K562 (cell line): ENCODE results near the gene MYL12A. TPM values are rescaled to one million over a fixed set of nuclear protein-coding genes. Genes with fewer than 3 reads are reported as not detected.

Experiments used
- BDP1 ChIP-seq: IDR thresholded peaks from 3 replicates; pipeline ENCODE4 v1.6.1; 2011; ENCODE audit not compliant: insufficient read length, insufficient read depth
- CBX1 ChIP-seq: sonication (generic); IDR thresholded peaks from 2 replicates; pipeline ENCODE4 v1.6.1; 2016; ENCODE audit warnings: antibody characterized with exemption, low read depth, mild to moderate bottlenecking
- CBX3 ChIP-seq, 2 experiments: IDR thresholded peaks; 1 replicate in 1 of 2; 2 replicates in 1 of 2; pipeline ENCODE4 v1.6.1; 2012; ENCODE audit warnings: inconsistent platforms in 2 of 2, low read length in 2 of 2, borderline replicate concordance in 1 of 2, control low read depth in 1 of 2
- CCAR2 ChIP-seq: fragments of 200-400 bp; formaldehyde crosslinking; IDR thresholded peaks from 2 replicates; pipeline ENCODE4 v1.6.1; 2017; ENCODE audit warnings: mild to moderate bottlenecking, low read depth, low read length
- CEBPB ChIP-seq: fragments of 450-650 bp; IDR thresholded peaks from 2 replicates; pipeline ENCODE4 v1.6.1; 2016; ENCODE audit warnings: missing genetic modification characterization, missing compliant biosample characterization
- GATAD2A ChIP-seq: fragments of 450-650 bp; IDR thresholded peaks from 2 replicates; pipeline ENCODE4 v1.6.1; 2017
- KLF13 ChIP-seq: fragments of 450-650 bp; IDR thresholded peaks from 2 replicates; pipeline ENCODE4 v1.6.1; 2016; ENCODE audit warnings: missing genetic modification characterization, low read depth, mild to moderate bottlenecking, missing compliant biosample characterization, moderate library complexity, borderline replicate concordance
- KLF16 ChIP-seq: IDR thresholded peaks from 2 replicates; pipeline ENCODE4 v1.6.1; 2016; ENCODE audit warnings: antibody characterized with exemption
- NCOA4 ChIP-seq: fragments of 450-650 bp; IDR thresholded peaks from 2 replicates; pipeline ENCODE4 v1.6.1; 2018; ENCODE audit warnings: mild to moderate bottlenecking; ENCODE audit not compliant: partially characterized antibody
- NR2F6 ChIP-seq: fragments of 450-650 bp; formaldehyde crosslinking; IDR thresholded peaks from 2 replicates; pipeline ENCODE4 v1.4.0; 2020; ENCODE audit warnings: mild to moderate bottlenecking
- PML ChIP-seq: IDR thresholded peaks from 2 replicates; pipeline ENCODE4 v1.6.1; 2012; ENCODE audit warnings: low read length, inconsistent platforms
- RAD21 ChIP-seq, 2 experiments: fragments of 250-450 bp in 1 of 2; fragments of 450-650 bp in 1 of 2; sonication (Bioruptor Pico) in 1 of 2; formaldehyde crosslinking in 1 of 2; IDR thresholded peaks in 1 of 2; conservative IDR thresholded peaks in 1 of 2; 2 replicates each; pipeline versions ENCODE4 v1.4.0 to v1.8.0; 2020 to 2022; ENCODE audit warnings: mild to moderate bottlenecking in 2 of 2, moderate library complexity in 1 of 2
- RERE ChIP-seq: sonication (generic); formaldehyde crosslinking; IDR thresholded peaks from 2 replicates; pipeline ENCODE4 v1.8.0; 2023; ENCODE audit warnings: missing genetic modification reagents, mild to moderate bottlenecking, borderline replicate concordance
- SP1 ChIP-seq: sonication (generic); formaldehyde crosslinking; IDR thresholded peaks from 2 replicates; pipeline ENCODE4 v1.8.1; 2022; ENCODE audit warnings: mild to moderate bottlenecking, missing genetic modification reagents
- SREBF1 ChIP-seq: fragments of 150-350 bp; IDR thresholded peaks from 2 replicates; pipeline ENCODE4 v1.6.1; 2014; ENCODE audit warnings: antibody characterized with exemption, low read depth, low read length, borderline replicate concordance
- TAF1 ChIP-seq: IDR thresholded peaks from 2 replicates; pipeline ENCODE4 v1.6.1; 2011; ENCODE audit warnings: mild to moderate bottlenecking, low read length, moderate library complexity; ENCODE audit not compliant: insufficient read depth, control insufficient read depth, severe bottlenecking; ENCODE audit errors: extremely low read depth
- TARDBP ChIP-seq: fragments of 450-650 bp; IDR thresholded peaks from 2 replicates; pipeline ENCODE4 v1.6.1; 2016
- TCF15 ChIP-seq: fragments of 250-450 bp; sonication (Bioruptor Pico); IDR thresholded peaks from 2 replicates; pipeline ENCODE4 v1.8.0; 2022; ENCODE audit warnings: moderate library complexity, mild to moderate bottlenecking, inconsistent platforms
- TCF7L2 ChIP-seq: fragments of 150-350 bp; IDR thresholded peaks from 2 replicates; pipeline ENCODE4 v1.6.1; 2016; ENCODE audit warnings: low read depth, mild to moderate bottlenecking, low read length, moderate library complexity
- YY1 ChIP-seq, 3 experiments: IDR thresholded peaks; 2 replicates each; pipeline ENCODE4 v1.6.1; 2011; ENCODE audit warnings: low read length in 2 of 3, mild to moderate bottlenecking in 2 of 3, moderate library complexity in 2 of 3, borderline replicate concordance in 1 of 3, control low read depth in 1 of 3, low read depth in 1 of 3; ENCODE audit not compliant: insufficient read depth in 3 of 3, insufficient replicate concordance in 2 of 3, control insufficient read depth in 1 of 3, insufficient read length in 1 of 3; ENCODE audit errors: extremely low read depth in 1 of 3
- ZNF384 ChIP-seq: IDR thresholded peaks from 2 replicates; pipeline ENCODE4 v1.6.1; 2012; ENCODE audit warnings: low read depth, low read length, improper control_type of control experiment
- polyA plus RNA-seq, 8 experiments: library from polyadenylated mRNA; depleted of rRNA in 4 of 8; stranded (reverse) in 5 of 8; unstranded in 3 of 8; fragments of >200 nt; fragmentation: Nextera tagmentation in 2 of 8; fragmentation: Illumina TruSeq in 1 of 8; extraction: Ambion mirVana in 2 of 8; extraction: Trizol in 1 of 8; gene quantifications; 2 replicates each; pipeline versions ENCODE4 v1.2.1 to v1.2.3, GENCODE V29; 2011 to 2014; ENCODE audit warnings: inconsistent platforms in 1 of 8, missing spikeins in 1 of 8
- total RNA-seq, 7 experiments: library from RNA; depleted of rRNA in 6 of 7; stranded (reverse); fragments of >200 nt in 6 of 7; fragmentation: Illumina TruSeq in 2 of 7; extraction: Trizol in 2 of 7; gene quantifications; 2 replicates each; pipeline versions ENCODE4 v1.2.1 to v1.2.3, GENCODE V29; 2011 to 2021; ENCODE audit warnings: low replicate concordance in 1 of 7

Gene MYL12A
- total and polyA plus RNA-seq, 9 of the 15 experiments (the other 6 are each of a cell fraction or from before 2014, with no cell fraction given) = 308 to 1,031 (median 559) TPM

- TF ChIP-seq RERE (CRISPR knock-in tag) (no peak), CBX1 (peak; percentile 83; the same call in 1 of the 2 replicates), TCF15 (no peak), KLF16 (no peak), NR2F6 (no peak), CCAR2 (no peak), CEBPB (peak; percentile 69), TCF7L2 (0 out of 2 replicates have a peak, but pooled peaks have one; percentile 32), KLF13 (tag) (no peak), PML (no peak), RAD21 (CRISPR knock-in tag; conservative IDR thresholded peaks at IDR 0.05 in 1 of 2, IDR thresholded peaks at IDR 0.05 in 1 of 2) (peak in 1 of 2 experiments; percentile 25; a peak in 2 of 4 replicates), ZNF384 (peak; percentile 48; the same call in 1 of the 2 replicates), CBX3 (IDR thresholded peaks at IDR 0.05; ENCODE audit: borderline replicate concordance in 1 of 2, low read length in 2 of 2) (peak in 1 of 2 experiments; percentile 93; a peak in 2 of 3 replicates), NCOA4 (no peak), BDP1 (no peak), TAF1 (peak; percentile 87), SP1 (CRISPR knock-in tag) (peak; percentile 91), TARDBP (no peak), SREBF1 (no peak), YY1 (IDR thresholded peaks at IDR 0.05; ENCODE audit: borderline replicate concordance in 1 of 3, control insufficient read depth in 1 of 3, extremely low read depth in 1 of 3, insufficient read depth in 3 of 3, insufficient read length in 1 of 3, insufficient replicate concordance in 2 of 3, low read depth in 1 of 3, low read length in 2 of 3) (peak in 1 of 3 experiments; percentile 40), GATAD2A (no peak)
Observed at GRCh38 chr18:3297025-3297984, 49.7 kb downstream of the MYL12A start (continued).
